ENCODE results near the gene MTA3. TPM values are rescaled to one million over a fixed set of nuclear protein-coding genes. Genes with fewer than 3 reads are reported as not detected.

MTA3 gene
- total and polyA plus RNA-seq, 2 of the 8 experiments (the other 6 are each of a cell fraction or from before 2014, with no cell fraction given), result 125 to 184 TPM

DNA sequence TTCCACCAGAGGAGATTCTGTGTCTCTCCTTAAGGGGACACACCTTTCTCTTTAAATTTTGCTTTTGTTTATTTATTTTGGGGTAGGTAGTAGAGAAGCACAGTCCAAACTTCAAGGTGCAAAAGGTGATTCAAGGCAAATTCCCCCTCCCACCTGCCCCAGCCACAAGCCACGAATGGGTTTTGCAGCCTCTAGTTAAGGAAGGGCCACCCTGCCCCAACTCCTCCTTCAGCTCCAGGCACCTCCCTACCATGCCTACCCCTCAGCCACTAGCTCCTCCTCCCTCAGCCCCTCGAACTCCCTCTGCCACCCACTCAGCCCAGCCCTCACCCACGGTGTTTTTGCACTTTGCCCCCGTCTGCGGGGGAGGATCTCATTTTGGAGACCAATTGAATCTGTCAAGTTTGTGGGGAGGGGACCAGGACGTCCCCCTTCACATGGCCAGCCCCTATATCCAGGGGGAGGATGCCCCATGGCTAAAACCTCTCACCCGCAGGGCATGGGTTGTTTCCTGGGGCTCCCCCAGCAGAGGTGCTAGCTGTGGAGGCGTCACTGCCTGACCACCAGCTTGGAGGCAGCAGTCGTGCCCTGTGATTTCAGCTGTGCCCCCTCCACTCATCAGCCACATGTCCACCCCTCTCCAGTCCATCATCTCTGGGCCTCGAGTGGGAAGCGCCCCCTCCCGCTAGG is 219.5 kb downstream of the MTA3 start (continued):
- TF ChIP-seq, protein P1, sequence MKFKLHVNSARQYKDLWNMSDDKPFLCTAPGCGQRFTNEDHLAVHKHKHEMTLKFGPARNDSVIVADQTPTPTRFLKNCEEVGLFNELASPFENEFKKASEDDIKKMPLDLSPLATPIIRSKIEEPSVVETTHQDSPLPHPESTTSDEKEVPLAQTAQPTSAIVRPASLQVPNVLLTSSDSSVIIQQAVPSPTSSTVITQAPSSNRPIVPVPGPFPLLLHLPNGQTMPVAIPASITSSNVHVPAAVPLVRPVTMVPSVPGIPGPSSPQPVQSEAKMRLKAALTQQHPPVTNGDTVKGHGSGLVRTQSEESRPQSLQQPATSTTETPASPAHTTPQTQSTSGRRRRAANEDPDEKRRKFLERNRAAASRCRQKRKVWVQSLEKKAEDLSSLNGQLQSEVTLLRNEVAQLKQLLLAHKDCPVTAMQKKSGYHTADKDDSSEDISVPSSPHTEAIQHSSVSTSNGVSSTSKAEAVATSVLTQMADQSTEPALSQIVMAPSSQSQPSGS (IDR thresholded peaks at IDR 0.05; ENCODE audit: low read length), result no peak
- TF ChIP-seq CBX5 (IDR thresholded peaks at IDR 0.05; ENCODE audit: low read depth, low read length), result no peak

All from H1 (cell line).